GM11168 (cell line): ENCODE data around the gene RFX5.
"Not testable (repeated sequence)": the region's sequence is repeated elsewhere in the genome, so short reads cannot be mapped to it uniquely, and the experiment has no call there.

Experiments used
- in situ Hi-C: fragments of 300-500 bp; cut with MboI; formaldehyde crosslinking; loops from one replicate; pipeline ENCODE4 v1.12.0; 2022; ENCODE audit warnings: low sequenced_read_pairs; ENCODE audit not compliant: unreplicated experiment

The RFX5 gene

DNA sequence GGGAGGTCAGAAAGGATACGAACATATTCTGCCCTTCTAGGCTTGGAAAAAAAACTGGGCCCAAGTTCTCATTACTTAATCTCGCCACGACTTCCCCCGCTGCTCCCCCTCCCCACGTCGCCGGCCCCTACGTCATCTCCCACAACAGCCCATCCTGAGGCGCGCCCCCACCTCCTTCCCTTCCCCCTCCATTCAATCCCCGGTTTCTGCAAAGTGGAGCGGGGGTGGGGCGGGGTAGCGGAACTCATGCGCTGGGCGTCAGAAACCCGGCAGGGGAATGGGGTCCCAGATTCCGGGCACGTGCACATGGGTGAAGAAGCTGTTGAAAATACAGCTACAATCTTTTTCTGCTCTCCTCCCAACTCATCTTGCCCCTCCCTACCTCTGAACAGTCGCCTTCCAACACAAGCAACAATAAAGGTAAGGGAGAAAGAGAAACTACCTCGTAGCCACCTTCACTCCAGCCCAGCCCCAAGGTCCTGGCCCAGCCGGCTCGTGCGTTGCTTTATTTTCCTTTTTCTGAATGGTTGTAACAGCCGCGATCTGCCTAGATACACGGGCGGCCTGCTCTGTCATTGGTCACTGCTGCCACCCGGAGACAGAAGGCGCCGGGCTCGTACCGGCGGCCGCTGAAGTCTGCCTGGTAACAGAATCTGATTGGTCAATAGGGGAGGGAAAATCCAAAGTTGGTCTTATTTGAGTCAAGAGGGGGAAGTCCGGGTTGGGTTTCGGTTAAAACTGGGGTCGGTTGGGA lies at the start of gene RFX5:
TSS of gene RFX5 (minus strand) at position 484 of the 754 bp plus-strand sequence. CDS start 932 bp downstream, outside the sequence.
- in situ Hi-C loops = no loop called here

DNA sequence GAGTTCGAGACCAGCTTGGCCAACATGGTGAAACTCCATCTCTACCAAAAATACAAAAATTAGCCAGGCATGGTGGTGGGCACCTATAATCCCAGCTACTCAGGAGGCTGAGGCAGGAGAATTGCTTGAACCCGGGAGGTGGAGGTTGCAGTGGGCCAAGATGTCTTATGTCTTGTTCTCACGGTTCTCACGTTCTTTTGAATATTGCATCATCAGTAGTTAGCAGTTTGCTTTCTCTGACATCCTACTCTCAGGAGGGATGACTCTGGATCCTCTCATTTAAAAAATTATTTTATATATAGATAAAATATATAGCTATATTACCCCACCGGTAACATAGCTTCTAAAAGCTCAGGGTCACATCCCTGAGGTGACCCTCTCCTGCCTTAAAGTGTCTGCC lies 49.2 kb upstream of the RFX5 start:
- in situ Hi-C loops = not testable (repeated sequence)

GRCh38 chr1:151393583-151393982 lies 46.5 kb upstream of the RFX5 start:
- in situ Hi-C loops = no loop called here

GRCh38 chr1:151391079-151391563 lies 44.1 kb upstream of the RFX5 start:
- in situ Hi-C loops = no loop called here

- in situ Hi-C loops = not testable (repeated sequence)
Measured at GRCh38 chr1:151390221-151391078, 43.4 kb upstream of the RFX5 start.

DNA sequence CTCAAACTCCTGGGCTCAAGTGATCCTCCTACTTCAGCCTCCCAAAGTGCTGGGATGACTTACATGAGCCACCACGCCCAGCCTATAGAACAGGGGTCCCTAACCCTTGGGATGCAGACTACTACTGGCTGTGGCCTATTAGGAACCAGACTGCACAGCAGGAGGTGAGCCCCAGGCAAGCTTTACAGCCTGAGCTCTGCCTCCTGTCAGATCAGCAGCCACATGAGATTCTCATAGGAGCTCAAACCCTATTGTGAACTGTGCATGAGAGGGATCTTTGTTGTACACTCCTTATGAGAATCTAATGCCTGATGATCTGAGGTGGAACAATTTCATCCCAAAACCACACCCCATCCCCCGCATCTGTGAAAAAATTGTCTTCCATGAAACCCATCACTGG lies 39.0 kb upstream of the RFX5 start:
- in situ Hi-C loops = no loop called here

DNA sequence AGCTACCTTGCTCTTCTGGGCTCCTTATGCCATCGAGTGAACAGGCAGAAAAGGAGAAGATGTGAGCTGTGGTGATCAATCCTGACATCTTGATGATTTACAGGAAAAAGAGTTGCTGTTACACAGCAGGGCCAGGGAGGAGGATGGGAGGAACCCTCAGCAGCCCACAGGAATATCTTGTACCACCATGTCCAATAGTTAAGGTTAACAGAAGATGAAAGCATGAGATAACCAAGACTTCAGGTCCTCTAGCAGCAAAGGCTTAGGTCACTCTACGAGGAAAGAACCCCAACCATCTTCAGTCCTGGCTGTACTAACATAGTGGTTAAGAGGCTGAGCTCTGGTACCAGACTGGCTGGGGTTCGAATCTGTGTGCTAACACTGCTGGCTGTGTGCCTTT lies 37.5 kb upstream of the RFX5 start:
- in situ Hi-C loops = no loop called here

- in situ Hi-C loops = no loop called here
Measured at GRCh38 chr1:151377150-151377884, 30.3 kb upstream of the RFX5 start.

- in situ Hi-C loops = no loop called here
Measured at GRCh38 chr1:151373196-151373595, 26.1 kb upstream of the RFX5 start.

GRCh38 chr1:151372058-151372934 lies 25.2 kb upstream of the RFX5 start, which contains the start of gene SELENBP1:
TSS of gene SELENBP1 (minus strand) at chr1:151372705. CDS start at chr1:151372641, 64 bp downstream.
- in situ Hi-C loops = no loop called here

DNA sequence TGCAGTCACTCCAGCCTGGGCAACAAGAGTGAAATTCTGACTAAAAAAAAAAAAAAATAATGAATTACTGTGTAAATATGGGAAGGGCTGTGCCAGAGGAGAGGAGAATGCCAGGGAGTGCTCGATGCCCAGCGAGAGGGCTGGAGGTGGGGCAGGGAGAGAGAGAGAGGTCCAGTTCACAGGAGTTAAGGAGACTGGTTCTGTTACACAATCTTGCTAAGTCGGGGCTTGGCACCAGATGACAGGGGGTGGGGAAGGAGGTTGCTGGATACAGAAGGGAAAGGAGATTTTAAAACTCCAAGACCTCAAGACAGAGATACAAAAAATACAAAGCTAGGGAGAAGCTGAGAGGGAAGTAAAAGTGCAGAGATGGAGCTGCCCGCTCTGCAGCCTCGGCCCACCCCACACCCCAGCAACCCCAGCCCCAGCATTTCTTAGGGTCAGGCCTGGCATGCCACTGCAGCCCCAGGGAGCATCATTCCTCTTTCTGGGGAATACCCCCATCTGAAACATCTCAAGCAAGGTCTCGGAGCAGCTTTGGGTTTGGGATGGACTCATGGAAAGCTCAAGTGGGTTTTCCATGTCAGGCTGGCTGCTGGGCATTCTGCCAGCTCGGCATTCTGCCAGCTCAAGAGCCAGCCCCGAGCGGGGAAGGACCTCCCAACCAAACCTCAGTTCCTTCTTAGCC lies 24.5 kb upstream of the RFX5 start:
- in situ Hi-C loops = no loop called here

- in situ Hi-C loops = no loop called here
Measured at GRCh38 chr1:151370211-151370911, 23.3 kb upstream of the RFX5 start.

GRCh38 chr1:151369621-151370048 lies 22.6 kb upstream of the RFX5 start:
- in situ Hi-C loops = no loop called here

GRCh38 chr1:151369302-151369610 lies 22.2 kb upstream of the RFX5 start:
- in situ Hi-C loops = no loop called here

DNA sequence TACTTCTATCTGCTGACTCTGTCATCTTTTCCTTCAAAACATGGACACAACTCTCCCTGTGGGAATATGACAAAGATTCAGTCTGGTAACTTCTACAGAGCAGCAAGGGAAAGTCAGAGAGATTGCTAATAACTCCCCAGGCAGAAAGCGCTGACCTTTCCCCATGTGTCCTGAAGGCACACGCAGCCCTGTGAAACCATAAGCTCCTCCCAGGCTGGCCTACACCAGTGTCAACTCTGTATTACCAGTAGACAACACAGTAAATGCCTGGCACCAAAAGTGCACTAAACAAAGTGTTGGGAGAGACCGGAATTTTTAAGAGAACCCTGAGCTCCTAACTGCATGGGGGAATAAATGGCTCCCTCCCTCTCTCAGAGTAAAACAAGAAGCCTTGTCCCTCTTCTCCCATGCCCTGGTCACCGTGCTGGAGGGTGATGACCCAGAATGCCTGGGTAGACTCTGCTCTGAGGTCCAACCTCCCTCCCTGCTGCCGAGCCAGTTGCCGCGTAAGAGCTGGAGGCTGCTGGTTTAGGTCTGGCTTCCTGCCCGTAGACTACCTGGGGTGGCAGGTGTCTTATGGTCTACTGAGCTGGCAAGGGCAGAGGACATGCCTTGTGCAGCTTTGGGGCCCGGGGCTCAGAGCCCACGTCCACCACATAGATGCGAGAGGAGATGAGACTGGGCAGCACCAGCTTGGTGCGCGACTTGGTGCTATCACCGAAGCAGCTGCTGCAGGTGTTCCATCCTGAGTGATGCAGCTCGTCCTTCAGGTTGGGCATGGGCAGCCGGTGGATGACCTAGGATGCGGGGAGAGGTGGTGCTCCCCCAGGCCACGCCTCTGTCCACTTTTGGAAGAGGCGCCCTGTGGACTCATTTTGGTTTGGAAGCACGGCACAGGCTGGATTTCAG lies 21.6 kb upstream of the RFX5 start:
- in situ Hi-C loops = no loop called here

DNA sequence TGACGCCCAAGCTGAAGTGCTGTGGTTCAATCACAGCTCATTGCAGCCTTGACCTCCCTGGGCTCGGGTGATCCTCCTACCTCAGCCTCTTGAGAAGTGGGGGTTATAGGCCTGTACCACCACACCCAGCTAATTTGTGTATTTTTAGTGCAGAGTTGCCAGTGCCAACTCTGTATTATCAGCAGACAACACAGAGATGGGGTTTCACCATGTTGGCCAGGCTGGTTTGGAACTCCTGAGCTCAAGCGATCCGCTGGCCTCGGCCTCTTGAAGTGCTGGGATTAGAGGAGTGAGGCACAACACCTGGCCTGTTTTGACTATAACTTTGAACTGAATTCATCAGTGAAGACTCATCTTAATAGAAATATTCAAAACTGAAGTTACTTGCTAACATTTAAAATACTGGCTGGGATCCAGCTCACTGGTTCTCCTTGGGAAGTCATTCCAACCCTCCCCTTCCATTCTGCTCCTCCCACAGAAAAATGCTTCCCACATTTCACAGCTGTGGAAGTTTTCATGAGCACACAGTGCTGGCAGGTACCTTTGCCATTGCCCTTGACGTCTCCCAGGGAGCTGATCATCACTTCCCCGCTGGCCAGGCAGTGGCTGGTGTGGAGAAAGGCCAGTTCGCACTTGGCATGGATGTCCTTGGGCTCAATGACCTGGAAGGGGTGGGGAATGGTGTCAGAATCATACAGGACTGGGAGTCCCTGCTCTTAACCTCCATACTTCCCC lies 20.8 kb upstream of the RFX5 start:
- in situ Hi-C loops = no loop called here

DNA sequence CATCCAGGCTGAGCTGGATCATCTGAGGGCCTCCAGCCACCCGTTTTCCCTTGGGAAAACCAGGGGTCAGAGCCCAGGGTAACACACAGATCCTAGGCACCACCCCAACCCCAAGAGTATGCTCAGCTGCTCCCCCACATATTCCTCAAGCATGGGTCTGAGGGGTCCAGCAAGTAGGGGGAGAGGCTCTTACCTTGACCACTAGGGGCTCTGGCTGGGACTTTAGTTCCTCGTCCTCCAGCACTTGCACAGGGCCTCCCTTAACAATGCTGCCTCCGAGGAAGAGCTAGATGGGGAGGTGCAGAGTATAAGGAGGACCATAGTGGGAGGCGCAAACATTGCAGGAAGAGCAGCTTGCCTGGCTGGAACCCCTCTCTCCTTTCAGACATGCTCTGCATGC lies 17.9 kb upstream of the RFX5 start:
- in situ Hi-C loops = no loop called here
